Spleen (tissue), 7 donors: ENCODE measurements around the gene ALOXE3.

Experiments used
- POLR2A ChIP-seq, 3 donors: fragments of 450-650 bp; IDR thresholded peaks; one replicate each; pipeline ENCODE4 v1.5.1; 2017; ENCODE audit warnings: antibody characterized with exemption in 3 of 3, mild to moderate bottlenecking in 1 of 3
- TF ChIP-seq, protein P1 (sequence below), 11 experiments: fragments of 200-600 bp in 7 of 11; fragments of 450-650 bp in 4 of 11; sonication (generic) in 4 of 11; IDR thresholded peaks in 8 of 11; conservative IDR thresholded peaks in 3 of 11; 1 replicate in 7 of 11; 2 replicates in 4 of 11; pipeline versions ENCODE4 v1.4.0 to v1.8.0; 2016 to 2021; ENCODE audit warnings: antibody characterized with exemption in 11 of 11, inconsistent platforms in 4 of 11, mild to moderate bottlenecking in 1 of 11
- donor health status: DM: no; HTN: no; CAD: no; lungs with moderate emphysema.
- donor health status: DM: no; HTN: no; CAD: no.
- donor health status: DM: no; HTN: no; CAD: no.

DNA sequence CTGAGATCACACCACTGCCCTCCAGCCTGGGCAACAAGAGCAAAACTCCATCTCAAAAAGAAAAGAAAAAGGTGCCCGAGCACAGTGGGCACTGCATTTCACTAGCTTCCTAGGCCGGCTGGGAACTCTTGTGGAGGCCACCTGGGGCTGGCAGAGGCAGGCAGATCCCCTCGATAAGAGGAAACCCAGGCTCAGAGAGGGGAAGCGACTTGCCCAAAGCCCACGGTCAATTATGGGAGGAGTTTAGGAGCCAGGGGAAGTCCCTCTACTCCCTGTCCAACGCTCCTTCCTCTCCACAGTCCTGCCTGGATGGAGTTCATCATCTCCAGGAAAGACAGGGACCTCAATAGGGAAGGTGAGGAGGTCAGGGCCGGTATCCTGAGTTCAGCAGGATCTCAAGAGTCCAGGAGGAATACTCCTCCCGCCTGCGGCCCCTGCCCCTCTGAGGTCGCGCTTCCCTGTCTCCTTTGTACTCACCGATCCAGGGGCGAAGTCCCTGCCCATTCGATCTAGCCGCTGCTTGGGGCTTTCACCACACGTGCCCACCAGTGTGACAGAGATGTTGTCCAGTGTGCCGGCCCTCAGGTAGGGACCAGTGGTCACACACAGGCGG is 841 bp downstream of the ALOXE3 start:
- TF ChIP-seq, protein P1, sequence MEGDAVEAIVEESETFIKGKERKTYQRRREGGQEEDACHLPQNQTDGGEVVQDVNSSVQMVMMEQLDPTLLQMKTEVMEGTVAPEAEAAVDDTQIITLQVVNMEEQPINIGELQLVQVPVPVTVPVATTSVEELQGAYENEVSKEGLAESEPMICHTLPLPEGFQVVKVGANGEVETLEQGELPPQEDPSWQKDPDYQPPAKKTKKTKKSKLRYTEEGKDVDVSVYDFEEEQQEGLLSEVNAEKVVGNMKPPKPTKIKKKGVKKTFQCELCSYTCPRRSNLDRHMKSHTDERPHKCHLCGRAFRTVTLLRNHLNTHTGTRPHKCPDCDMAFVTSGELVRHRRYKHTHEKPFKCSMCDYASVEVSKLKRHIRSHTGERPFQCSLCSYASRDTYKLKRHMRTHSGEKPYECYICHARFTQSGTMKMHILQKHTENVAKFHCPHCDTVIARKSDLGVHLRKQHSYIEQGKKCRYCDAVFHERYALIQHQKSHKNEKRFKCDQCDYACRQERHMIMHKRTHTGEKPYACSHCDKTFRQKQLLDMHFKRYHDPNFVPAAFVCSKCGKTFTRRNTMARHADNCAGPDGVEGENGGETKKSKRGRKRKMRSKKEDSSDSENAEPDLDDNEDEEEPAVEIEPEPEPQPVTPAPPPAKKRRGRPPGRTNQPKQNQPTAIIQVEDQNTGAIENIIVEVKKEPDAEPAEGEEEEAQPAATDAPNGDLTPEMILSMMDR (IDR thresholded peaks at IDR 0.05 in 8 of 11, conservative IDR thresholded peaks at IDR 0.05 in 3 of 11), result no peak
- TF ChIP-seq POLR2A (IDR thresholded peaks at IDR 0.05), result no peak
